HG03558 (cell line): ENCODE results near the gene TMIE.
"Not testable (repeated sequence)": the region's sequence is repeated elsewhere in the genome, so short reads cannot be mapped to it uniquely, and the experiment has no call there.

Experiments used
- ATAC-seq: cut with Tn5 transposase; IDR thresholded peaks from one replicate; pipeline ENCODE4 v1.9.1; 2021; ENCODE audit warnings: moderate number of reproducible peaks; ENCODE audit not compliant: unreplicated experiment; ENCODE audit errors: extremely low read depth

Gene TMIE

DNA sequence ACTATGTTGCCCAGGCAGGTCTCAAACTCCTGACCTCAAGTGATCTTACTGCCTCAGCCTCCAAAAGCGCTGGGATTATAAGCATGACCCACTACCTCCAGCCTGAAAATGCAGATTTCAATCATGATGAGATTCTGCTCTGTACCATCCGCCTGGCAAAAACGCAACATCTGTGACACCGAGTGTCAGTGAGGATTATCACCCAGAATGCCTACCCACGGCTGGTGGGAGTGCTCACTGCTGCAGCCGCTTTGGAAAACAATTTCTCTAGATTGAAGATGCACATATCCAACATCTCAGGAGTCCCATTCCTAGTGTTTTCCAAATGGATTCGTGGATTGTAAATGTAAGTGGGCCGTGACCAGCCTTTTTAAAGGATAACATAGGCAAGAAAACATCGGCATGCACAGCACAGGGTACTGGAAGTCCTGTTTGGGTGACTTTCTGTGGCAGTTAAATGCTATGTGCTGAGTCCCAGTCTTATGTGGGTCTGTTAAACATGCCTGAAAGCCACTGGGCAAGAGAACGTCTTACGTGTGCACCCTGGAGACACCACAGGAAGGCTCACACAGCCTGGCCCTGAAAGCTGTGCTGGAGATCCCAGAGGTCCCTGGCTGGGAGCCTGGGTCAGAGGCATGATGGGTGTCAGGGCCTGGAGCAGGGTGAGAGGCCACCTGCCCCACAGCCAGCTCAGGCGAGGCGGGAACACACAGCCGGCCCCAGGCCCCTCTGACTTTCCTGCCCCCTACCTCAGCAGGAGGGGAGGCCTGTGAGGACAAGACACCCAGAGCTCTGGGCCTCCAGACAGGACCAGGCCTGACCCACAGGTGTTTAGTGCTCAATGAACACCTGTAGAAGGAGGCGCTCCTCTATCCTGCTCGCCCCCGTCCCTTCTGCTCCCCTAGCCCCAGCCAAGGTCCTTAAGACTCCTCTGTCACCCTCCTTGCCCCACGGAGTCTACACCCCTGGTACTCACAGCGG, 15.6 kb downstream of the TMIE start:
- ATAC-seq: no peak

DNA sequence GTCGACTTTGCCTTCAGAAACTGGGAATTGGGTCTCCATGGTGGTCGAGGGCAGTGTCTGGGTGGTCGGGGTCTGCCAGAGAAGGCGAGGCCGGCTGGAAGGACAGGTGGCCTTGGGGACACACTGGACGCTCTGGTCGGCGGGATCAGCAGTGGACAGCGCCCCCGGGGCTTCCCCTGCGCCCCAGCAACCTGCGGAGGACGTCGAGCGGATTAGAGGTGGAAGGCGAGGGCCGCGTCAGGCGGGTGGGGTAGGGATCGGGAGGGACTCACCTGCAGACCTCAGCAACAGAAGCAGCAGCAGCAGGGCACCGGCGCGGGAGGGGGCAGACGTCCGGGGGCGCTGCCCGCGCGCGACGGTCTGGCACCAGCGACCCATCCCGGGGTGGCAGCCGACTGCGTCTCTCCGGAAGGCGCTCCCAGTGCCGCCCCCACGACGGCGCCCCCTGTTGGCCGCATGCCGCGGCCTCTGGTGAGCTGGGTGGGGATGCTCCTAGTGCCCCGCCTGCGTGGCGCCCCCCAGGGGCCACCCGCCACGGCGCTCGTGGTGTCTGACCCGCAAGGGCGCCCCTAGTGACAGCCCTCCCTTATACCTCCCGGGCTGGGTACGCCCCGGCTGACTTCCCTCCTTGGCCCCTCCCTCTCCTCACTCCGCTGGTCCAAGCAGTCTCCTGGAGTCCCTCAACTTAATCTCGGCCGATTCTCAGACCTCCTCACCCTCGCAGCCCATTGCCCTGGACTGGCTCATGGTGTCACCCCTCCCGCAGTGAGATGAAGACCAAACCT, 16.4 kb downstream of the TMIE start, which contains the start of gene PRSS50:
TSS of gene PRSS50 (minus strand) at position 423 of the 785 bp plus-strand sequence. CDS start at position 378, 45 bp downstream.
- ATAC-seq: no peak

- ATAC-seq: no peak
Measured at GRCh38 chr3:46719044-46719565, 17.9 kb downstream of the TMIE start.

- ATAC-seq: no peak
Measured at GRCh38 chr3:46719735-46720271, 18.6 kb downstream of the TMIE start.

- ATAC-seq: no peak
Measured at GRCh38 chr3:46721009-46721408, 19.8 kb downstream of the TMIE start.

DNA sequence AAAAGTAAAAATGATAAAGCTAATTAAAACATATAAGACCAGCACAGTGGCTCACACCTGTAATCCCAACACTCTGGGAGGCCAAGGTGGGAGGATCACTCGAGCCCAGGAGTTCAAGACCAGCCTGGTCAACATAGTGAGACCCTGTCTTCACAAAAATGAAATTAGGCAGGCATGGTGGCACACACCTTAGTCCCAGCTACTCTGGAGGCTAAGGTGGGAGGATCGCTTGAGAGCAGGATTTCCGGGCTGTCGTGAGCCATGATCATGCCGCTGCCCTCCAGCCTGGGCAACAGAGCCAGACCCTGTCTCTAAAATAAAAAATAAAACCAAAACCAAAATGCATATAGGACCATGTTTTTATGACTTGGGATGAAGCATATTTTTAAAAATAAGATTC, 21.3 kb downstream of the TMIE start:
- ATAC-seq: no peak

DNA sequence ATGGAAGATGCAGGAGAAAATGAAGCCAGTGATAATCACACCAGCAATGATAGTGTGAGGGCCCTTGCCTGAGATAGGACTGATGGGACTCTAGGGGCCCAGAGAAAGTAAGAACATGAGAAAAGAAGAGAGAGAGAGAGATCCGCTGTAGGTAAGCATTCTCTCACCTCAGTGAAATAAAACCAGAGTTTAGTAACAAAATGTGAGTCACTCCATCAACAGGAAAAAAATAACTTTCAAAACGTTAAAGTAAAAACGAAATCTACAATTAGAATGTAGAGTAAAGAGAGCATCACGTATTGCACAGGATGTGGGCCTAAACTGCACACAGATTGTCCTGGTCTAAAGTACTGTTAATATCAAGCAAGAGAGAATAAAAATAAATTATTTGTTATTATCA, 23.2 kb downstream of the TMIE start:
- no peak for ATAC-seq

- ATAC-seq: no peak
Measured at GRCh38 chr3:46725621-46726314, 24.6 kb downstream of the TMIE start.

GRCh38 chr3:46729038-46729437, 27.8 kb downstream of the TMIE start:
- no peak for ATAC-seq

- ATAC-seq: no peak
Measured at GRCh38 chr3:46730819-46731218, 29.6 kb downstream of the TMIE start.

DNA sequence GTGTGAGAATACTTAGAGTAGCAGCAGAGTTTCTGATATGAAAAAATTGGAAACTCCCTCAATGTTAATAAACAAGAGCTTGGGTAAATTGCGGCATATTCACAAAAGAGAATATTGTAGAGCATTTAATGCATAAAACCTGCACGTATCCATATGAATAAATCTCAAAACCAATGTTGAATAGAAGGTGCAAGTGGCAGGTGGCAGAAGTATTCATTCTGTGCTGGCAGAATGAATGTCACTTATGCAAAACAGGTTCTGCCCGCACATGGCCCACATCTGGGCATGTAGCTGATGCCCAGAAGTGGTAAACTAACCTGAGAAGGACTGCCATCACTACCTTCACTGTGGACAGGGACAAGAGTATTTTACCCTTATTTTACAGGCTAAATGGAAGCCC, 30.6 kb downstream of the TMIE start:
- no peak for ATAC-seq

DNA sequence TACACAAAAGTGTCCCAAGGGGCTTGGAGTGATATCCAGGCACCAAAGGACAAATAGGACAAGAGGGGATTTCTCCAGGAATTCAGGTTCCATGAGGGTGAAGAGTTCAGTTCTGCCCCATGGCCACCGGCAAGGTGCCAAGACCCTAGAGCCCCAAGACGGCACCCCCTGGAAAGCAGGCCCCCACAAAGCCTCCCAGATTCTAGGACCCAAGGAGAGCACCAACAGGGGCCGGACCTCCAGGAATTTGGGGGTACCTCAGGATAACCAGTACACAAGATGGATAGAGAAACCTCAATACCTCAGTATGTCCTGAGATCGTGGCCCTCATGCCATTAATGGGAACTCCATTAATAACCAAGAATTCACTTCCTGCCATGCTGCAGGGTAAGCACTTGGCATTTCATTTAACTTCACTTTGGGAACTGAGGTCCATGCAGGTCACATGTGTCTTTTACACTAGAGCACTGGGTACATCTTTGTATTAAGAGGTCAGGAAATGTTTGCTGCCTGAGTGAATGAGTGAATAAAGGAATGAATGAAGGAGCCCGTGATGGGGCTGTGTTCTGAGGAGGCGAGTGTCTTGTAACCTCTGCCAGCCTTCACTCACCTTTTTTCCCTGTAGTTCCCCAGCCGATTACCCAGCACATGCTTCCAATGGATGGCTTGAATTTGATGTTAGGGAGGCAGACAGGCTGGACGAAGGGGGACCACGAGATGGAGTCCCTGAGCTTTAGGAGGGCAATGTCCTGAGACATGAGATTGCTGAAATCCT, 32.0 kb downstream of the TMIE start:
- ATAC-seq: no peak

- no peak for ATAC-seq
Measured at GRCh38 chr3:46734773-46735172, 33.6 kb downstream of the TMIE start.

- ATAC-seq: no peak
Measured at GRCh38 chr3:46736006-46736872, 35.0 kb downstream of the TMIE start.

DNA sequence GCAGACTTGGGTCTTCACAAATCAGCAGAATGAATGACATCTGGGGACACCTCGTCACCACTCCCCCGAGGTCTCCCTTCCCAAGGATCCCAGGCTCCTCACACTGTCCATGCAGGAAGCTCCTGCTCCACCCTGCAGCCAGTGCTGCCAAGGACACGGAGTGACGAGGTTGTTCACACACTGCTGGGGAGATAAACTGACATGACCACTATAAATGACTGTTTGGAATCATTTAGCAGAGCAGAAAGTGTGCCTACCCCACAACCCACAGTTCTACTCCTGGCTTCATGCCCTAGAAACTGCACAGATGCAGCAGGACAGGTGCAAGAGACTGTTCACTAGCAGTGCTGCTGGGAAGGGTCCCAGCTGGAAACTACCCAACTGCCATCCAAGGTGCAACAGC, 36.1 kb downstream of the TMIE start:
- no peak for ATAC-seq

- not testable (repeated sequence) for ATAC-seq
Measured at GRCh38 chr3:46739565-46739964, 38.4 kb downstream of the TMIE start.

GRCh38 chr3:46742992-46743585, 41.9 kb downstream of the TMIE start:
- ATAC-seq: no peak

GRCh38 chr3:46746711-46747110, 45.5 kb downstream of the TMIE start:
- ATAC-seq: no peak
